Amniotic stem cell (primary cell): Measurements from ENCODE around the gene ZNF93.
"Not testable (repeated sequence)": the region's sequence is repeated elsewhere in the genome, so short reads cannot be mapped to it uniquely, and the experiment has no call there.

Experiments
- DNase-seq: peaks from one replicate; lab custom pipeline; 2025; lab: John Stamatoyannopoulos, UW

Gene ZNF93

DNA sequence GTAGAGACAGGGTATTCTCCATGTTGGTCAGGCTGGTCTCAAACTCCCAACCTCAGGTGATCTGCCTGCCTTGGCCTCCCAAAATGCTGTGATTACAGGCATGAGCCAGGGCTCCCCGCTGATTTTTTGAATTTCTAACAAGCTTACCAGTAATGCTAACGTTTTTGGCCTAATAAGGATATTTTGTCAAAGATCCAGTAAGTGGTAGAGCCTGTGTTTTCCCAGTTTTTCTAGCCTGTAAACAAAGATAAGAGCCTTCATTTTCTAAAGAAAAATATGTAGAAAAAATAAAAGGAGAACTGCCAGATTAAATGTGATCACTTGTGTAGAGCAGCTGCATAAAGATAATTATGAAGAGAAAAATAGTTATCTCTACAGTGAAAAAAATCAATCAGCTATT lies 37.7 kb downstream of the ZNF93 start:
- no peak for DNase-seq

DNA sequence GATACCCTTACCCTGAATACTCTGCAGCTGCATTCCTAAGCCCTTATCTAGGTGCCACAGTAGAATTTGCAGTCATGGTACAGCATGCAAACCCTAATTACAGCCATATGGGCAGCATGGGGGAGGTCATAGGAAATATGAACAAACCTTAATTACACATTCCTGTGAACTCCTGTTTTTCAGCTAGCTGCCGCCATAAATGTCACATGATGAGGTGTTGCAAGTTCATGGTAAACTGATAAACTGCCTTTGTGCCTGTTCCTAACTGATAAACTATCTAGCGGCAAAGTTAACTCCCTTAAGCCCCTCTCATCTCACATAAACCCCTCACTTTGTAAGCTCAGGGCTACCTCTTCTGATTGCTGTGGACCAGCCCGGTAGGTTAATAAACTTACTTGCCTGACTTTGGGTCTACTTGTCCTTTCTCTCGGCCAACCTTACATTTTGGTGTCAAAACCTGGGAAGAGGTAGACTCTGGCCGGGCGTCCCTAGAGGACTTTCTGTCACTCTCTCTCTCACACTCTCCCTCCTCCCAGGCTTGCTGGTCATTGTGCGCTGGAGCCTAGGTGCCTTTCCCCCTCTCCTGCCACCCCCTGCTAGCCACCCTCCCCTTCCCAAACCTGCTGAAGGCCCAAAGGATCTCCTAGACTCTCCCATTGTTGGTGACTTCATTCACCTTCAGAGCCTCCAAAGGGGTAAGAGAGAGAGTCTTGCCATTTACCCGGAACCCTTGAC lies 43.3 kb downstream of the ZNF93 start:
- no peak for DNase-seq

DNA sequence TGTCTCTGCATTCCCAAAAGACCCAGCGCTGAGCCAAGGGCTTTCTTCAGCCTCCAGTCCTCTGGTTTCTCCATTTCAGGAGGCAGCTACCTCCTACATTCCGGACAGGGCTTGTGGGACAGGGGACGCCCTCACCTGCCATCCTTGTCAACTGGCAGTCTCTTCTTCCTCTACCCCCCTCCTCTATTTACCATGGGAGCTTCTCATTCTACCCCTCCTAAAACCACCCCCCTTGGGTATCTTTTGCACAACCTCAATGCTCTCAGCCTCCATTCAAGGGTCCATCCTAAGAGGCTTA lies 43.8 kb downstream of the ZNF93 start:
- DNase-seq: no peak

DNA sequence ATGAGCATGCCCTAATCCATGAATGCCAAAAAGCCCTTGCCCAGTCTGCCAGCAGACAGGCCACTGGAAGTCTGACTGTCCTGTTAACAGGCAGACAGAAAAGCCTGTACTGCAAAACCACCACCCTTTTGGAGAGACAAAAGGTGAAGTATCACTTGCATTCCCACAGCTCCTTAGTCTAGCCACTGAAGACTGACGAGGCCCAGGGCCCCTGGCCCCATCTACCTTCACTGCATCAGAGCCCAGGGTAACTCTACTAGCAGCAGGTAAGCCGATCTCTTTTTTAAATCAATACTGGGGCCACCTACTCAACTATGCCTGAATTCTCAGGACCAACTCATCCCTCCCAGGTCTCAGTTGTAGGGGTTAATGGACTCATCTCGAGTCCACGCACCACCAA lies 45.5 kb downstream of the ZNF93 start:
- DNase-seq: no peak

DNA sequence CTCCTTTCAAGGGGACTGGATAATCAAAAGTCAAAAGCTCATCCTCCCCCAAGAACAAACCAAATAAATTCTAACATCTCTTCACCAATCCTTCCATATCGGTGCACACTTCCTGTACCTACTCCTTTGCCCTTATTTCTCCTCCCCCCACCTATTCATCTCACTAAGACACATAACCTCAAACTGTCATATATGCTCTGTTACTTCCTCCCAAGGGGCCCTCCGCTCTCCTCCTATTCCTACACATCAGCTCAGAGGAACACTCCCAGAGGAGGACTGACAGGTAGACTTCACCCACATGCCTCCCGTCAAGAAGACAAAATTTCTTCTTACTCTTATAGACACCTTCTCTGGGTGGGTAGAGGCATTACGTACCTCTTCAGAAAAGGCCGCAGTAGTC lies 48.1 kb downstream of the ZNF93 start:
- DNase-seq: no peak

DNA sequence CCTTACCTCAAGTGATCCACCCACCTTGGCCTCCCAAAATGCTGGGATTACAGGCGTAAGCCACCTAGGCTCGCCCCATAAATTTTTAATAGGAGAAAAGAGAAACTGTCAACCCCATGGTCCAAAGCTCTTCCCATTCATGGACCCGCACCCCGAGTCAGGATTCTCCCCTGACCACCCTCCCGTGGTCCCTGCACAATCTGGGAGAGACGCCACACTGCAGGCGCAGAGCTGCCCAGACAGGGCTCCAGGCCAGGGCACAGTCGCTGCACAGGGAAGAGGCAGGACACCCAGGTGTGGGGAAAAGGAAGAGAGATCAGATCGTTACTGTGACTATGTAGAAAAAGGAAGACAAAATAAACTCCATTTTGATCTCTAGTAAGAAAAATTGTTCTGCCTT lies 54.5 kb downstream of the ZNF93 start:
- no peak for DNase-seq

DNA sequence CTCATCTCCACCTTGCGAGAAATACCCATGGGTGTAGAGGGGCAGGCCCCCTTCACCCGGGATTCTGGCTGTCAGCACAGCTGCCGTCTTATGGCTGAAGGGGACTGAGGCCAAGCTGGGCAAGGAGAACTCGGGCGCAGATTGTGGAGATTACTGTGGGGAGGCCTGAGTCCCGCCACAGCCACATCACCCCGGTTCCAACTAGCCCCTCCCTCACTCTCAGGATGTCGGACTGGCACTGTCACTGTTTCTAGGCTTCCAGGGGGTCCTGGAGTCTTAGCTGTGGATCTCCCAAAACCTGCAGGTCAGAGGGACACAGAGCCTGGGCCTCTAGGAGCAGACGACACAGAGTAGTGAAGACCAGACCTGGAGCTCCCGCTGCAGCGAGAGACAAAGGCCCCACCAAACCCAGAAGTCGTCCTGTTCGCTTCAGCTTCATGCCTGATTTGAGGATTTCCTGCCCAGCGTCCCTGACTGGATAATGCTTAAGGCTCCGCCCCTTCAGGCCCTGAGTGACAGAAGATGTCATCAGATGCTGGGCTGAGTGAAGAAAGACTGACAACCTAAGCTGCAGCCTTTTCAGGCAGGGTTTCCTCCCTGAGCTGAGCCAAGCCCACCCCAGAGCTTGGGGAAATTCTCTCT lies 55.8 kb downstream of the ZNF93 start:
- no peak for DNase-seq

- not testable (repeated sequence) for DNase-seq
Measured at GRCh38 chr19:19957766-19958165, 57.0 kb downstream of the ZNF93 start.

DNA sequence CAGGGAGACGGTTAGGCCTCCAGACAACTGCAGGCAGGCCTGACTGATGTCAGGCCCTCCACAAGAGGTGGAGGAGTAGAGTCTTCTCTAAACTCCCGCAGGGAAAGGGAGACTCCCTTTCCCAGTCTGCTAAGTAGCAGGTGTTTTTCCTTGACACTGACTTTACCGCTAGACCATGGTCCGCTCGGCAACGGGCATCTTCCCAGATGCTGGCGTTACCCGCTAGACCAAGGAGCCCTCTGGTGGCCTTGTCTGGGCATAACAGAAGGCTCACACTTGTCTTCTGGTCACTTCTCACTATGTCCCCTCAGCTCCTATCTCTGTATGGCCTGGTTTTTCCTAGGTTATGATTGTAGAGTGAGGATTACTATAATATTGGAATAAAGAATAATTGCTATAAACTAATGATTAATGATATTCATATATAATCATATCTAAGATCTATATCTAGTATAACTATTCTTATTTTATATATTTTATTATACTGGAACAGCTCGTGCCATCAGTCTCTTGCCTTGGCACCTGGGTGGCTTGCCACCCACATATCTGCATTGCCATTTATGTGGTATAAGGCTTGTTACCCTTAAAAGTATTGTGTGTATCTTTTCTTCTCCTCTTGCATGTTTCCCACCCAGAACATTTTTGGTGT lies 58.5 kb downstream of the ZNF93 start:
- DNase-seq: not testable (repeated sequence)

DNA sequence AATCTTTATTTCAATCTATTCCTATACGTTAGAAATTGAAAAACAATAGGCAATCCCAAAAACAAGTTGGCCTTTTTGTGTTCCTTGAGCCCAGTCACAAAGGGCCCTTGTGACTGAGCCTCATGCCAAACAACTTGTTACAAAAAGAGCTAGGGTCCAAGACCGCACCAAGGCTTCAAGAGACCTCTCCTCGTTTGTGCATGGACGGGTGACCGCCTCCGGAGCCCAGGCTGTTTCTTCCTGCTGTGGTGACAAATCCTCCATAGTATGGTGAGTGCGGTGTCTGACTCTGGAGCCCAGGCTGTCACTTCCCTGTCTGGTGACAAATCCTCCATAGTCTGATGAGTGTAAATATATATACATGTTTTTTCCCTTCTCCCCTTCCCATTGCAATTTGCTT lies 63.7 kb downstream of the ZNF93 start:
- no peak for DNase-seq

DNA sequence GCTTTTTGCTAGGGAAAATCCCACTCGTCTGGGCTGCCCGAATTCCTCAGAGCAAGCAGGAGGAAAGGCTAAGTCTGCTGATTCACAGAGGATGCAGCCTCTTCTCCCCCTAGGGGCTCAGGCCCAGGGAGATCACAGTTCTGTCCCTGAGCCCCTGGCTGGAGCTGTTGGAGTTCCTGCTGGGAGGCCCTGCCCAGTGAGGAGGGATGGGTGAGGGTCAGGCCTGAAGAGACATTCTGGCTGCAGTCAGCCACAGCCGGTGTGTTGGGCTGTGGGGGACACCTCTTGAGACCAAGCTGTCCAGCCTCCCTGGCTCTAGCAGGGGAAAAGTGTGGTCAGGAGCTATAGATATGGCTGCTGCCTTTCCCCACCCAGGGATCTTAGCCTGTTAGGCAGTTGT lies 65.4 kb downstream of the ZNF93 start:
- not testable (repeated sequence) for DNase-seq

GRCh38 chr19:19966862-19967261 lies 66.1 kb downstream of the ZNF93 start:
- no peak for DNase-seq
